ENCODE measurements around the gene ASPG. TPM values are rescaled to one million over a fixed set of nuclear protein-coding genes. Genes with fewer than 3 reads are reported as not detected.

The ASPG gene
- polyA plus RNA-seq, 1 experiment = 0.12 TPM

DNA sequence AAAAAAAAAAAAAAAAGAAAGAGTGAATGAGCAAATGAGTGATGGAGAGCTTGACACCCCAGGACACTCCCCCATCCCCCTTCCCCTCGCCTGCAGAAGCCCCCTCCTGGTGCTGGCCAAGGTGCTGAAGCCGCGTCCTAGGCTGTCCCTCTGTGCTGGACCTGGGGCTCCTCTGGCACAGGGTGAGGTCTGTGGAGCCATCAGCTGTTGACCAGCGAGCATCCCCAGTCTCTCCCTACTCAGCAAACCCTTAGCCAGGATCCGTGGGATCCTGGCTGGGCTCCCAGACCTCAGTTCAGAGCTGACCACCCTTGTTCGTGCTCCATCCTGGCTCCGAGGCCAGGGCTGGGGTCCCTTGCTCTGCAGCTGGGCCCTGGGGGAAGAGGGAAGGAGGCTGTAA lies 47.5 kb downstream of the ASPG start:
- TF ChIP-seq, protein P1, sequence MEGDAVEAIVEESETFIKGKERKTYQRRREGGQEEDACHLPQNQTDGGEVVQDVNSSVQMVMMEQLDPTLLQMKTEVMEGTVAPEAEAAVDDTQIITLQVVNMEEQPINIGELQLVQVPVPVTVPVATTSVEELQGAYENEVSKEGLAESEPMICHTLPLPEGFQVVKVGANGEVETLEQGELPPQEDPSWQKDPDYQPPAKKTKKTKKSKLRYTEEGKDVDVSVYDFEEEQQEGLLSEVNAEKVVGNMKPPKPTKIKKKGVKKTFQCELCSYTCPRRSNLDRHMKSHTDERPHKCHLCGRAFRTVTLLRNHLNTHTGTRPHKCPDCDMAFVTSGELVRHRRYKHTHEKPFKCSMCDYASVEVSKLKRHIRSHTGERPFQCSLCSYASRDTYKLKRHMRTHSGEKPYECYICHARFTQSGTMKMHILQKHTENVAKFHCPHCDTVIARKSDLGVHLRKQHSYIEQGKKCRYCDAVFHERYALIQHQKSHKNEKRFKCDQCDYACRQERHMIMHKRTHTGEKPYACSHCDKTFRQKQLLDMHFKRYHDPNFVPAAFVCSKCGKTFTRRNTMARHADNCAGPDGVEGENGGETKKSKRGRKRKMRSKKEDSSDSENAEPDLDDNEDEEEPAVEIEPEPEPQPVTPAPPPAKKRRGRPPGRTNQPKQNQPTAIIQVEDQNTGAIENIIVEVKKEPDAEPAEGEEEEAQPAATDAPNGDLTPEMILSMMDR (IDR thresholded peaks at IDR 0.05; ENCODE audit: insufficient read depth, low read depth, low read length) = no peak
- H3K27me3 ChIP-seq (ENCODE audit: control insufficient read depth, insufficient read depth, low read length) = peaks cover 19% of the 10 kb centered on the region
- ChIA-PET CTCF (interaction anchor here (1.8 kb wide), 1 partner anchor 55 kb away, joined by 9 read pairs; no protein-coding TSS in a partner anchor), POLR2A (interaction anchor here (0.7 kb wide), 1 partner anchor 34 kb away, joined by 15 read pairs; no protein-coding TSS in a partner anchor)
- DNase-seq (ENCODE audit: low read depth) = no peak
- H3K36me3 ChIP-seq (ENCODE audit: control insufficient read depth, insufficient read depth, low read length) = no peaks in the 10 kb centered on the region
- no peak overlapping the region for H3K4me3 ChIP-seq (ENCODE audit: low read depth, low read length)

DNA sequence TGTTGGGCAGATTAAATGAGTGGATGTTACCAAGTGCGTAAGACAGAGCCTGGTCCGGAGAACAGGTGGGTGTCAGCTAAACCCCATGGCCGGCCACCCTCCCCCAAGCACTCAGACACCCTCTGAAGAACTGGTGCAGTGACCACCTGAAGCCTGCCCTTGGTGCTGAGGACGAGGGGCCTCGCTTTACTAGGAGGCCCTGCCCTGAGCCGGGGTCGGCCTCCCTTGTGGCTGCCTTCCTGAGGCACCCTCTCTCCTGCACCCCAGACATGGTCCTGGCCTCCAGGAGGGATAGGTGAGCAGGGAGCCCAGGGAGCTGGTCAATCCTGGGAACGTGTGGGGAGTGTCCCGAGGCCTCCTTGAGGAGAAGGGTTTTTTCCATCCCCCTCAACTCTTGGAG lies 48.0 kb downstream of the ASPG start:
- TF ChIP-seq, protein P1 (IDR thresholded peaks at IDR 0.05; ENCODE audit: insufficient read depth, low read depth, low read length) = no peak
- ChIA-PET CTCF (no interaction called here), POLR2A (no interaction called here)
- no peak for DNase-seq (ENCODE audit: low read depth)
- Histone ChIP-seq H3K4me3 (ENCODE audit: low read depth, low read length) (no peak overlapping the region), H3K36me3 (ENCODE audit: control insufficient read depth, insufficient read depth, low read length) (no peaks in the 10 kb centered on the region), H3K27me3 (ENCODE audit: control insufficient read depth, insufficient read depth, low read length) (peaks cover 19% of the 10 kb centered on the region)

- POLR2A ChIA-PET = no interaction called here
- no peak for DNase-seq (ENCODE audit: low read depth)
- CTCF ChIA-PET = interaction anchor here (0.7 kb wide), 1 partner anchor 432 kb away, joined by 3 read pairs; no protein-coding TSS in a partner anchor
Observed at GRCh38 chr14:104134061-104134965, 48.8 kb downstream of the ASPG start.

GRCh38 chr14:104135121-104135903 lies 49.8 kb downstream of the ASPG start:
- ChIA-PET CTCF (no interaction called here), POLR2A (no interaction called here)
- TF ChIP-seq, protein P1 (IDR thresholded peaks at IDR 0.05; ENCODE audit: insufficient read depth, low read depth, low read length) = no peak
- H3K36me3 ChIP-seq (ENCODE audit: control insufficient read depth, insufficient read depth, low read length) = no peaks in the 10 kb centered on the region
- DNase-seq (ENCODE audit: low read depth) = no peak
- no peak overlapping the region for H3K4me3 ChIP-seq (ENCODE audit: low read depth, low read length)
- H3K27me3 ChIP-seq (ENCODE audit: control insufficient read depth, insufficient read depth, low read length) = peaks cover 25% of the 10 kb centered on the region

More at GRCh38 chr14:104134061-104134965, 48.8 kb downstream of the ASPG start:
- TF ChIP-seq, protein P1 (IDR thresholded peaks at IDR 0.05; ENCODE audit: insufficient read depth, low read depth, low read length) = no peak
- no peak overlapping the region for H3K4me3 ChIP-seq (ENCODE audit: low read depth, low read length)
- H3K27me3 ChIP-seq (ENCODE audit: control insufficient read depth, insufficient read depth, low read length) = peaks cover 22% of the 10 kb centered on the region
- no peaks in the 10 kb centered on the region for H3K36me3 ChIP-seq (ENCODE audit: control insufficient read depth, insufficient read depth, low read length)

DNA sequence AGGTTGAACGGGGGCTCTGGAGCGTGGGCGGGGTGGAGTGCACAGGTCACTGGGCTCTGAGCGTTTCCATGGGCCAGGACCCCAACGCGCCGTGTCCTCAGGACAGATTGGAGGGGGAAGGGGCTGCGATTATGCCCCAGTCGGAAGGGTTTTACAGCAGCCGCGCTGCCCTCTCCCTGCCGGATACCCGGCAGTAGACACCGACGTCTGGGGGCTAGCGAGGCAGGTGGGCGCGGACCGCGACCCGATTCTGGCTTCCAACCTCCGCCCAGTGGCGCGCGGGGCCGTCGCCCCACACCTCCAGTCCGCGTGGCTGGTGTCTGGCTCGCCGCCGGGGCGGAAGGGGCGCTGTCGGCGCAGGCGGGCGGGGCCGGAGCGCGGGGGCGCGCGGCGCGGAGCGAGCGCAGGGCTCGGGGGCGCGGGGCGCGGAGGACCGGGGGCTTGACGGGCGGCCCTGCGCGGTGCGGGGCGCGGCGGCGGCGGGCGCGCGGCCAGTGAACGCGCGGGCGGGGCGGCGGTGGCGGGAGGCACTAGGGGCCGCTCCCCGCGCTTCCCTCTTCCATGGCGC lies 50.5 kb downstream of the ASPG start:
- ChIA-PET POLR2A (no interaction called here), CTCF (no interaction called here)
- Histone ChIP-seq H3K36me3 (ENCODE audit: control insufficient read depth, insufficient read depth, low read length) (no peaks in the 10 kb centered on the region), H3K4me3 (ENCODE audit: low read depth, low read length) (no peak overlapping the region), H3K27me3 (ENCODE audit: control insufficient read depth, insufficient read depth, low read length) (peaks cover 25% of the 10 kb centered on the region)
- TF ChIP-seq, protein P1 (IDR thresholded peaks at IDR 0.05; ENCODE audit: insufficient read depth, low read depth, low read length) = no peak
- DNase-seq (ENCODE audit: low read depth) = no peak
